Dendritic cell treated with granulocyte-macrophage colony-stimulating factor and Interleukin-4, amounts not matched to agents 40 ng/mL and 50 ng/mL, for 4 days (primary cell): ENCODE results near the gene ASGR1.

Experiments
- H3K27ac Mint-ChIP-seq: one replicate; pipeline ENCODE4 v1.8.0; 2022; ENCODE audit warnings: mild to moderate bottlenecking, mixed read lengths
- H3K27me3 Mint-ChIP-seq: one replicate; pipeline ENCODE4 v1.8.0; 2022; ENCODE audit warnings: mild to moderate bottlenecking, mixed read lengths
- H3K36me3 Mint-ChIP-seq: one replicate; pipeline ENCODE4 v1.8.0; 2022; ENCODE audit warnings: low read depth, mixed read lengths
- H3K4me1 Mint-ChIP-seq: one replicate; pipeline ENCODE4 v1.8.0; 2022; ENCODE audit warnings: low read depth, mixed read lengths
- H3K4me3 Mint-ChIP-seq: one replicate; pipeline ENCODE4 v1.8.0; 2022; ENCODE audit warnings: mild to moderate bottlenecking, moderate library complexity, mixed read lengths
- H3K9me3 Mint-ChIP-seq: one replicate; pipeline ENCODE4 v1.8.0; 2022; ENCODE audit warnings: mixed read lengths
- intact Hi-C: fragments of 100-400 bp; cut with micrococcal nuclease; formaldehyde crosslinking; loops from one replicate; pipeline ENCODE4 v1.15.0; 2022

ASGR1 gene, protein sequence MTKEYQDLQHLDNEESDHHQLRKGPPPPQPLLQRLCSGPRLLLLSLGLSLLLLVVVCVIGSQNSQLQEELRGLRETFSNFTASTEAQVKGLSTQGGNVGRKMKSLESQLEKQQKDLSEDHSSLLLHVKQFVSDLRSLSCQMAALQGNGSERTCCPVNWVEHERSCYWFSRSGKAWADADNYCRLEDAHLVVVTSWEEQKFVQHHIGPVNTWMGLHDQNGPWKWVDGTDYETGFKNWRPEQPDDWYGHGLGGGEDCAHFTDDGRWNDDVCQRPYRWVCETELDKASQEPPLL

DNA sequence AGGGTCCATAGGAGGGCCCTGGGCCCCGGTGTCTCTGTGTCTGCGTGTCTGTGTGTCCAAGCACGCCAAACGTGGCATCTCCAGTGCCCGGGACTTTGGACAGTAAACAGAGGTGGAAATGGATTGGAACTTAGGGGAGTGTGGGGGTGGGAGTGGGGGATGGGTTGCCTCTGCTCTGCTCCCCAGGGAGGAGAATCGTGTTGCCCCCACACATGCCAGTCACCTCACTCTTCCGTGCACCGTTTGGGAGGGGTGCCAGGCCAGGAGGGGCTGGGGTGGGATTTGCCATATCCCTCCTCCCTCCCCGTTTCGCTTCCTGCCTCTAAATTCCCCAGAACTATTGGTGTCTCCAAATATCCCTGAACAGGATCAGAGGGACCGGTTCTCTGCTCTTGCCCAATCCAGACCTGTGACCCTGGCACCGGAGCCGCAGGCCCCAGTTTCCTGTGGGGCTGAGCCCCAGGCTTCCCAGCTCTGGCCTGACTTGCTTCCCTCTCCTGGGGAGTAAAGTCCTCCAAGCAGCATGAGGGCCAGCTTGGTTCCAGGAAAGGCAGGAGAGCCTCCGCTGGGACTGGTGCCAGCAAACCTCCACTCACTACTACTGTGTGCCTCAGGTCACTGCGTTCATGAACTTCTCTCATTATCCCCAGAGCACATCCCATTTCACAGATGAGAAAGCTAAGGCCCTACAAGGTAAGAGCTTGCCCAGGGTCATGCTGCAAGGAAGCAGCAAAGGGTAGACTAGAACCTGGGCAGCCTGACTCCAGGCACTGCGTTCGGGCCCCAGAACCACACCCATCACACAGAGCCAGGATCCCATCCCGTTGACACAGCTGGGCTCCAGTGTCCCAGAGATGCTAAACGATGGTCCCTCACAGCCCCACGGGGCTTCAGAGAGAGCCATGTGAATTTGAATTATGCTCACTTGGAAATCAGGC is at the start of gene ASGR1:
TSS of gene ASGR1 (minus strand) at position 54 of the 938 bp plus-strand sequence. CDS start 807 bp downstream, outside the sequence.
- H3K4me1 Mint-ChIP-seq = peaks cover 20% of the 10 kb centered on the region
- no peaks in the 10 kb centered on the region for H3K9me3 Mint-ChIP-seq
- H3K4me3 Mint-ChIP-seq = no peak within 1 kb of the TSS
- H3K36me3 Mint-ChIP-seq = no peaks in the 10 kb centered on the region
- intact Hi-C loops = no loop called here
- peaks cover 15% of the 10 kb centered on the region for H3K27me3 Mint-ChIP-seq
- no peak within 1 kb of the TSS for H3K27ac Mint-ChIP-seq

DNA sequence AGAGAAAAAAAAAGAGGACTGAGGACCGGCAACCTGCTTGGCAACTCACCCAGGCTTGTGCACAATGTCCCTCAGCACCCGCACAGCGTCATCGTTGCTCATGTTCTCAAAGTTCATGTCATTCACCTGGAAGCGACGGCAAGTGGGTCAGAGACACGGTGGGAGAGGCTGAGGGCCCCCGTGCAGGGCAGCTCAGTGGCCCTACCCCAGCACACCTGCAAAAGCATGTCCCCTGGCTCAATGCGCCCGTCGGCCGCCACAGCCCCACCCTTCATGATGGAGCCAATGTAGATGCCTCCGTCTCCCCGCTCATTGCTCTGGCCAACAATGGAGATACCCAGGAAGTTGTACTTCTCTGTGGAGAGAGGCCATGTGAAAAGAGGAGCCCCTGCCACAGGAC is 49.8 kb upstream of the ASGR1 start:
- H3K9me3 Mint-ChIP-seq = peaks cover 7% of the 10 kb centered on the region

DNA sequence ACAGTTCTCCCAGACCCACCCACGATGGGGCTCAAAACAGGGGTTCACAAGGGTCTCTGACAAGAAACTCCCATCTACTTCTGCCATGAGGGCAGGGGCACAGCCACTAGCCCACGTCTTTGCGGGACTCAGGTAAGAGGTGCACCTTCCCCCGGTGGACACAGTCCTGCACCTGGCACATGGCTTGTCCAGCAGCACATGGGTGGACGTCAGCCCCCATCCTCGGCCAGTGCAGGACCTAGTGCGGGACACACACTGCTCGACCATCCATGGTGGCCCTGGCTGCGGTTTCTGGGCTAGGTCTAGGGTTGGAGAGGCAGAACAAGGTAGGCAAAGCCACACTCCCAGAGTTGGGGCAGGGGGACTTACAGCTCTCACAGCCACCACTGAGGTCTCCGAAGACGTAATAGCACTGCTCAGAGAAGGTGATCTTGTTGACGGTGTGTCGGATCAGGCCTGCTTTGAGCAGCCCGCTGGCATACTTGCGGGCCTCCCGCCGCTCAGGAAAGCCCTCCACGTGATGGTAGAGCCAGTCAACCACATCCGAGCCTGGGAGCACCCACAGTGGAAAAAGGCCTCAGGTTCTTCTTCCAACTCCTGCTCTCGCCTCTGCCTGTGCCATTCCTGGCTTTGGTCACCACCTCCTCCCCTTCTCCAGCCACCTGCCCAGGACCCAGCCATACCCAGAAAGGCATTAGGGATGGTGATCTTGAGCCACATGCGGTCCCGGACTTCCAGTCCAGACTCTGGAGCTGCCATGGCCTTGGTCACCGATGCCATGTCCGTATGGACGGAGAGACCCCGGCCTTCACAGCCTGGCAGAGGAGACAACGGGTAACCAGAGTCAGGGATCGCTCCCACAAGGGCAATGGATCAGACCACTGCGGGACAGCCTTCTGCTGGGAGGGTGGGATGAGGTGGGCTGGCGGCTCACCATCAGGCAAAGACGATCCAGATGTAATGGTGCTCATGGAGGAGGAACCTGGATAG is 47.8 kb upstream of the ASGR1 start:
- Mint-ChIP-seq H3K9me3 (peaks cover 3% of the 10 kb centered on the region), H3K27me3 (no peaks in the 10 kb centered on the region), H3K36me3 (peaks cover 94% of the 10 kb centered on the region), H3K27ac (peak overlapping the region; percentile 25), H3K4me3 (no peak overlapping the region), H3K4me1 (peaks cover 20% of the 10 kb centered on the region)
- intact Hi-C loops = no loop called here

More for the DNA sequence above, 49.8 kb upstream of the ASGR1 start:
- no peaks in the 10 kb centered on the region for H3K27me3 Mint-ChIP-seq
- peaks cover 83% of the 10 kb centered on the region for H3K36me3 Mint-ChIP-seq
- peaks cover 36% of the 10 kb centered on the region for H3K4me1 Mint-ChIP-seq
- intact Hi-C loops = no loop called here
- H3K4me3 Mint-ChIP-seq = no peak overlapping the region
- no peak overlapping the region for H3K27ac Mint-ChIP-seq

DNA sequence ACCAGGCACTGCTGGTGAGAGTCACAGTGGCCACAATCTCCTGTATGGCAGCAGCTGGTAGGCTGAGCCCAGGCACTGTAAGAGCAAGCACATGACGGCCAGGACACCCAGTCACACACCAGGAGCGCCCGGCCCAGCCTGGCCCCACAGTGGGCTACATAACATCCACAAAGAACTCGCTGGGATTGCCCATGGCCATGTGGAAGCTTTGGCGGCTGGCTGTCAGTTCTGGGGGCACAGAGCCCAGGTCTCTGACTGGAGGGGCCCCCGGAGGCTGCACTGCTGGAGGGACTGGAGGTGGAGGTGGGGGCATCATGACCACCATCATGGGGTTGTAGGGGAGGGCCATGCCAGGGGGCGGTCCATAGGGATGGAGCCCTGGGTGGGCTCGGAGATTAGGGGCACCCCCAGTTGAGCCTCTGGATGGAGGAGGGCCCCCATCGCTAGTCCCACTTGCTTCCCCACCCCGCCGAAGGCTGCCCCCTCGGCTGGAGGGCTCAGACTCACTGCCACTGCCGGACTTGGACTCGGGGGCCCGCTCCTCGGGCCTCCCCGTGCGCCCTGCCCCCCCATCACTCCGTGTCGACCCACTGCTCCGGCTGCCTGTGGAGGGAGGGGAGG is 46.7 kb upstream of the ASGR1 start:
- Mint-ChIP-seq H3K4me1 (peaks cover 22% of the 10 kb centered on the region), H3K36me3 (peaks cover 96% of the 10 kb centered on the region), H3K4me3 (no peak overlapping the region)

DNA sequence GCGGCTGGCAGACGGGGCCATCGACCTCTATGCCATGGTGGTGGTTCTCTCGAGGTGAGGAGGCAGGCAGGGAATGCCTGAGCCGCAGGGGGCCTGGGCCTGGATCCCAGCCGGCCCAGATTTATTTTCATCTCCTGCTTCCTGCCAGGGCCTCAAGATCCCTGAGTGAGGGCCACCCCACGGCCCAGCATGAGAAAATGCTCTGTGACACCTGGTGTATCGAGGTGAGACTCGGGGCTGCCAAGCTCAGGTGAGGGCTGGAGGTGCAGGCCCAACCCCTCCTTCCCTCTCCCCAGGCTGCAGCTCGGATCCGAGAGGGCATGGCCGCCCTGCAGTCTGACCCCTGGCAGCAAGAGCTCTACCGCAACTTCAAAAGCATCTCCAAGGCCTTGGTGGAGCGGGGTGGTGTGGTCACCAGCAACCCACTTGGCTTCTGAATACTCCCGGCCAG is 45.5 kb upstream of the ASGR1 start:
- Mint-ChIP-seq H3K27me3 (no peaks in the 10 kb centered on the region), H3K4me3 (no peak overlapping the region), H3K9me3 (no peaks in the 10 kb centered on the region), H3K4me1 (peaks cover 24% of the 10 kb centered on the region), H3K27ac (no peak overlapping the region), H3K36me3 (peaks cover 89% of the 10 kb centered on the region)
- intact Hi-C loops = no loop called here

More for the DNA sequence above, 46.7 kb upstream of the ASGR1 start:
- H3K27me3 Mint-ChIP-seq = no peaks in the 10 kb centered on the region
- H3K9me3 Mint-ChIP-seq = no peaks in the 10 kb centered on the region
- H3K27ac Mint-ChIP-seq = no peak overlapping the region
- intact Hi-C loops = no loop called here

DNA sequence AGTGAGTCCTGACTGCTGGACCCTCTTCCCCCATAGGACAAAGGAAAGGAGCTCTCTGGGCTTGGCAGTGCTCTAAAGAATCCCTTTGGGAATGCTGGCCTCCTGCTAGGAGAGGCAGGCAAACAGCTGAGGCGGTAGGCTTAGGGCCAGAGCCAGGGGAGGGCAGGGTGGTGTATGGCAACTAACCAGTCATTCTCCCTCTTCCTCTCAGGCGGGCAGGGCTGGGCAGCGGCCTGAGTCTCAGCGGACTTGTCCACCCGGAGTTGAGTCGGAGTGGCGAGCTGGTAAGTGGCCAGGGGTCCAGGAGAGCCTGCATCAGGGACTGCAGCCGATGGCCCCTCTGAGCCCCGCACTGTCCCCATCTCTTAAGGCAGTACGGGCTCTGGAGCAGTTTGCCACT is 44.9 kb upstream of the ASGR1 start:
- Mint-ChIP-seq H3K36me3 (peaks cover 85% of the 10 kb centered on the region), H3K27me3 (no peaks in the 10 kb centered on the region), H3K4me1 (peaks cover 30% of the 10 kb centered on the region), H3K4me3 (no peak overlapping the region), H3K9me3 (no peaks in the 10 kb centered on the region), H3K27ac (no peak overlapping the region)
- intact Hi-C loops = no loop called here

DNA sequence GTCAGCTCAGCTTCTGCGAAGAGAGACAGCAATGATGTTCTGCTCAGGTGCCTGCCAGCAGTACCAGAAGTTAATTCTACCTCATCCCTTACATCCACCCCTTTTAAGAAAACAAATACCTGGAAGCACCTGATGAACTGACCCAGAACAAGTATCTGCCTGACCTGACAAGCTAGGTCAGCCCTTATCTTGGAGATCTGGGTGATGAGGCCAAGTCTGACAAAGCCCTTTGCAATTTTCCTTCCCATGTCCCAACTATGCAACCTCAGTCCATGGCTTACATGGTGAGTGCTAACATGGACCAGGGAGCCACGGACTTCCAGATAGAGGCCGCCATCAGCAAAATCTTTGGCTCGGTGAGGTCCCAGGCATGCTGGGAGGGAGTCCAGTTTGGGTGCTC is 44.2 kb upstream of the ASGR1 start:
- Mint-ChIP-seq H3K27ac (no peak overlapping the region), H3K27me3 (no peaks in the 10 kb centered on the region), H3K36me3 (peaks cover 78% of the 10 kb centered on the region), H3K4me3 (no peak overlapping the region), H3K9me3 (no peaks in the 10 kb centered on the region), H3K4me1 (peaks cover 37% of the 10 kb centered on the region)
- intact Hi-C loops = no loop called here

DNA sequence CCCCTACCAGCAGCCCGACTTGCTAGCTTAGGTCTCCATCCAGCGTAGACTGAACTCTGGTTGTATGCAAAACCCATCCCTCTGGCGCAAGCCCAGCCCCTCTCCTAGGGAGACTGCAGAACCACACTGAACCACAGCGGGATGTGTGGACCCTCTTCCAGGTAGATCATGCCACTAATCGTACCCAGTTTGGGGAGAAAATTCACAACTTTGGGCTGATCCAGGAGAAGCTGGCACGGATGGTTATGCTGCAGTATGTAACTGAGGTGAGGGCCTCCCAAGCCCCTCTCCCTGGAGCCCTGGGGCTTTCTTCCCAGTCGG is 43.8 kb upstream of the ASGR1 start:
- H3K36me3 Mint-ChIP-seq = peaks cover 73% of the 10 kb centered on the region
- H3K4me1 Mint-ChIP-seq = peaks cover 42% of the 10 kb centered on the region
- H3K27ac Mint-ChIP-seq = no peak overlapping the region
- H3K9me3 Mint-ChIP-seq = no peaks in the 10 kb centered on the region
- no peak overlapping the region for H3K4me3 Mint-ChIP-seq
- H3K27me3 Mint-ChIP-seq = no peaks in the 10 kb centered on the region
- intact Hi-C loops = no loop called here

DNA sequence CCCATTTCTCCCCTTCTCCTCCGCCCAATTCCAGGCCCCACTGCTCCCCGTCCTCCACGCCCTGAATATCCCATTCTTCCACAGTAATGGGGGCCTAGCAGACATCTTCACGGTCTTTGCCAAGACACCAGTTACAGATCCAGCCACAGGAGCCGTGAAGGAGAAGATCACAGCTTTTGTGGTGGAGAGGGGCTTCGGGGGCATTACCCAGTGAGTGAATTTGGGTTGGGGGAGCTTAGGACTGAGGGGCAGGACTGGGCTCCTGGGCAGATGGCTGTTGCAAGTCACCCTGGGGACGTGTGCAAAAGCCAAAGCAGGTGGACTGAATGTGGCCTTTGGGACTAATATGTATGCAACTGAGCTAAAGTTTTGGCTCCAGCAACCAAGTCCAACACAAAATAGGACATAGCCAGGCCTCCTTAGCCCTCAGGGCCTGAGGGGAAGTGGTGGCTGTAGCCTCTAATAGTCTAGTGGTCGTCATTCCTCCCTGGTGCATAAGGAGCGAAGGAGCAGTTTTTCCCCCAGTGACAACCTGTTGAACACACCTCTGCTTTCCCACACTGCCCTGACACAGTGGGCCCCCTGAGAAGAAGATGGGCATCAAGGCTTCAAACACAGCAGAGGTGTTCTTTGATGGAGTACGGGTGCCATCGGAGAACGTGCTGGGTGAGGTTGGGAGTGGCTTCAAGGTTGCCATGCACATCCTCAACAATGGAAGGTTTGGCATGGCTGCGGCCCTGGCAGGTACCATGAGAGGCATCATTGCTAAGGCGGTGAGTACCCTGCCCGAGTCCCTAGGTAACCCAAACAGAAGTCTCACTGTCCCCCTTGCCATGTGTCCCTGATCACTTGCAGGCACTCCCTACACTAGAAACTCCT is 43.2 kb upstream of the ASGR1 start:
- Mint-ChIP-seq H3K4me3 (no peak overlapping the region), H3K36me3 (peaks cover 67% of the 10 kb centered on the region), H3K4me1 (peaks cover 48% of the 10 kb centered on the region), H3K9me3 (no peaks in the 10 kb centered on the region), H3K27ac (no peak overlapping the region), H3K27me3 (no peaks in the 10 kb centered on the region)
- intact Hi-C loops = no loop called here

DNA sequence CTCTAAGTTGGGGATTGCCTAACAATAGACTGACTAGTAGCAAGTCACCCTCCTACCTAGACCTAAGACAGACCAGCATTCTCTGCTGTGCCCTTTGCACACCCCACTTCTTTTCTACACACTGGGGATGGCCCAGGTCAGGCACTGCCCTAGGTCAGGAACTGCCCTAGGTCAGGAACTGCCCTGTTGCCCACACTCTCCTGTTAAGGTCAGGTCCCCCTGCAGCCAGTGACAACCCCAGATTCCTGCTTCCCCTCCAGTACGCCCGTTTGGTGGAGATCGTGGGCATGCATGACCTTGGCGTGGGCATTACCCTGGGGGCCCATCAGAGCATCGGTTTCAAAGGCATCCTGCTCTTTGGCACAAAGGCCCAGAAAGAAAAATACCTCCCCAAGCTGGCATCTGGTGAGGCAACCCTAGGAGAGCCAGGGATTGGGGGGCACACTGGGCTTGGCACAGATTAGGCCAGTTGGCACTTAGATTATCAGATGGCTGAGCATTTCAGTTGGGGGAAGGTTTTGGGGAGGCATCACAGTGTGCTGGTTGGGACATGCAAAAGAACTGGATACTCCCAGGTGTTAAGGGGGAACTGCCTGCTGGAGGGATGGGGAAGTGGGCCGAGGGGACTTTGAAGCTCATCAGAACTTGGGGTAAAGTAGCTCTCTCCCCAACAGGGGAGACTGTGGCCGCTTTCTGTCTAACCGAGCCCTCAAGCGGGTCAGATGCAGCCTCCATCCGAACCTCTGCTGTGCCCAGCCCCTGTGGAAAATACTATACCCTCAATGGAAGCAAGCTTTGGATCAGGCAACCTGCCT is 42.3 kb upstream of the ASGR1 start:
- H3K4me3 Mint-ChIP-seq = no peak overlapping the region
- H3K9me3 Mint-ChIP-seq = no peaks in the 10 kb centered on the region
- H3K27me3 Mint-ChIP-seq = no peaks in the 10 kb centered on the region
- intact Hi-C loops = no loop called here
- peaks cover 53% of the 10 kb centered on the region for H3K4me1 Mint-ChIP-seq
- peaks cover 59% of the 10 kb centered on the region for H3K36me3 Mint-ChIP-seq
- no peak overlapping the region for H3K27ac Mint-ChIP-seq

DNA sequence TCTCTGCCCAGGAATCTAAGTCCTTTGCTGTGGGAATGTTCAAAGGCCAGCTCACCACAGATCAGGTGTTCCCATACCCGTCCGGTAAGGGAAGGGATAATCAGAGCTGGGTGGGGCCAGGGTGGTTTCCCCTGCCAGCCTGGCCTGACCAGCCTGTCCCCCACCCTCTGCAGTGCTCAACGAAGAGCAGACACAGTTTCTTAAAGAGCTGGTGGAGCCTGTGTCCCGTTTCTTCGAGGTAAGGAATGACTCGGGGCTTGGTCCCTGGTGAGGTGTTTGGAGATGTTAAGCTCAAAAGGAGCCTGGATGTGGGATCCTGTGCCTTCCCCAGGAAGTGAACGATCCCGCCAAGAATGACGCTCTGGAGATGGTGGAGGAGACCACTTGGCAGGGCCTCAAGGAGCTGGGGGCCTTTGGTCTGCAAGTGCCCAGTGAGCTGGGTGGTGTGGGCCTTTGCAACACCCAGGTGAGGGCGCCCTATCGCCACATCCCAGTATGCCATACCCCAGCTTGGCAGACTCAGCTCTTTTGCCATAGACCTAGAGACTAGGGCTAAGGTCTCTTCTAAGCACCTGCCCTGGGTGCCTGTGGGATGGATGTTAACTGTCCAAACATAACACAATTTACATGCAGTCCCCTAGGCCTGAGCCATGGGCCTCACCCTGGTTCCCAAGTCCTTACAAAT is 41.6 kb upstream of the ASGR1 start:
- H3K4me3 Mint-ChIP-seq = peak overlapping the region; percentile 99
- no peaks in the 10 kb centered on the region for H3K27me3 Mint-ChIP-seq
- intact Hi-C loops = no loop called here
- H3K27ac Mint-ChIP-seq = peak overlapping the region; percentile 91
- H3K4me1 Mint-ChIP-seq = peaks cover 60% of the 10 kb centered on the region
- H3K36me3 Mint-ChIP-seq = peaks cover 51% of the 10 kb centered on the region
- H3K9me3 Mint-ChIP-seq = no peaks in the 10 kb centered on the region
